K562 (cell line): Measurements from ENCODE around the gene CLASP1. TPM values are rescaled to one million over a fixed set of nuclear protein-coding genes. Genes with fewer than 3 reads are reported as not detected.
A peak's percentile ranks its signal among the peaks of the same experiment; 100 is the strongest.
"Not testable (repeated sequence)": the region's sequence is repeated elsewhere in the genome, so short reads cannot be mapped to it uniquely, and the experiment has no call there.

Experiments used
- ATAC-seq: fragments of 200-7000 bp; cut with Tn5 transposase; 3 replicates; pipeline ENCODE4 v1.9.1; 2020; ENCODE audit warnings: moderate library complexity
- BruUV-seq: library from RNA; stranded (reverse); fragments of 400-500 nt; replicated peaks from 2 replicates; lab custom pipeline; 2021; lab: Mats Ljungman, UMichigan
- CTCF ChIA-PET: fragments of 300-600 bp; formaldehyde crosslinking; extraction: SDS; loops from one replicate; lab custom pipeline; 2021; ENCODE audit warnings: low intra/inter-chr PET ratio; lab: Yijun Ruan, JAX
- POLR2A ChIA-PET: fragments of 300-600, 350-650 bp; sonication (Branson Sonifier 250); formaldehyde crosslinking; extraction: SDS; loops from one replicate; lab custom pipeline; 2021; ENCODE audit warnings: antibody characterized with exemption, inconsistent platforms; lab: Yijun Ruan, JAX
- DNase-seq, 4 experiments: peaks; one replicate each; pipeline versions ENCODE4 v3.0.0 to v3.0.0-alpha.2; 2011 to 2018; ENCODE audit warnings: low spot score in 3 of 4, mixed read lengths in 3 of 4; ENCODE audit errors: extremely low read depth in 1 of 4
- FAIRE-seq: peaks from 2 replicates; lab custom pipeline; 2011; peaks lifted over from hg19 to GRCh38; lab: Jason Lieb, UNC
- H2AFZ ChIP-seq: 2 replicates; pipeline ENCODE4 v1.6.0; 2011; ENCODE audit warnings: low read depth, low read length, control low read depth, inconsistent platforms
- H3K27ac ChIP-seq: fragments of 200-600 bp; 3 replicates; pipeline ENCODE4 v1.8.0; 2011; ENCODE audit warnings: low read depth, mild to moderate bottlenecking, control low read depth, inconsistent platforms, low read length, moderate library complexity, mixed read lengths; ENCODE audit errors: extremely low read depth
- H3K27me3 ChIP-seq, 2 experiments: fragments of 300-600 bp in 1 of 2; 2 replicates in 1 of 2; 3 replicates in 1 of 2; pipeline versions ENCODE4 v1.6.0 to v1.8.0; 2011; ENCODE audit warnings: inconsistent platforms in 2 of 2, low read length in 2 of 2, mild to moderate bottlenecking in 1 of 2, mixed read lengths in 1 of 2, moderate library complexity in 1 of 2; ENCODE audit not compliant: control insufficient read depth in 2 of 2, insufficient read depth in 2 of 2
- H3K36me3 ChIP-seq: fragments of 300-600 bp; 3 replicates; pipeline ENCODE4 v1.8.0; 2011; ENCODE audit warnings: mild to moderate bottlenecking, low read length, inconsistent platforms; ENCODE audit not compliant: control insufficient read depth, insufficient read depth
- H3K4me1 ChIP-seq, 2 experiments: fragments of 200-600 bp in 1 of 2; replicated peaks in 1 of 2; 2 replicates in 1 of 2; 3 replicates in 1 of 2; pipeline versions ENCODE4 v1.5.1 to v1.8.0; 2011; ENCODE audit warnings: inconsistent platforms in 2 of 2, low read length in 2 of 2, mild to moderate bottlenecking in 1 of 2, mixed read lengths in 1 of 2, moderate library complexity in 1 of 2; ENCODE audit not compliant: control insufficient read depth in 2 of 2, insufficient read depth in 2 of 2
- H3K4me2 ChIP-seq: 2 replicates; pipeline ENCODE4 v1.6.1; 2011; ENCODE audit warnings: low read length, control low read depth, inconsistent platforms, mixed read lengths; ENCODE audit not compliant: insufficient read depth
- H3K4me3 ChIP-seq: fragments of 200-600 bp; sonication (generic), shearing (Covaris generic); 2 replicates; pipeline ENCODE4 v1.5.1; 2016; ENCODE audit warnings: control low read depth, inconsistent platforms
- H3K79me2 ChIP-seq: fragments of 200-600 bp; 3 replicates; pipeline ENCODE4 v1.8.0; 2011; ENCODE audit warnings: low read length, inconsistent platforms; ENCODE audit not compliant: control insufficient read depth, insufficient read depth
- H3K9ac ChIP-seq, 2 experiments: 2 replicates each; pipeline versions ENCODE4 v1.6.0 to v1.6.1; 2011; ENCODE audit warnings: low read depth in 2 of 2, low read length in 2 of 2, control low read depth in 1 of 2, inconsistent platforms in 1 of 2, mild to moderate bottlenecking in 1 of 2, mixed read lengths in 1 of 2; ENCODE audit not compliant: insufficient read depth in 1 of 2
- H3K9me1 ChIP-seq: one replicate; pipeline ENCODE4 v1.6.0; 2011; ENCODE audit warnings: inconsistent platforms, mild to moderate bottlenecking, low read length, moderate library complexity; ENCODE audit not compliant: control insufficient read depth, insufficient read depth
- H3K9me3 ChIP-seq: replicated peaks from 2 replicates; pipeline ENCODE4 v1.5.1; 2011; ENCODE audit warnings: low read depth, low read length, inconsistent platforms; ENCODE audit not compliant: control insufficient read depth, insufficient read depth
- H4K20me1 ChIP-seq: replicated peaks from 2 replicates; pipeline ENCODE4 v1.6.1; 2011; ENCODE audit warnings: low read length, inconsistent platforms, mixed read lengths; ENCODE audit not compliant: control insufficient read depth, insufficient read depth
- CBX8 ChIP-seq: fragments of 200-600 bp; sonication (generic); IDR thresholded peaks from 2 replicates; pipeline ENCODE4 v1.6.1; 2012; ENCODE audit warnings: borderline replicate concordance, mixed run types, low read depth, mild to moderate bottlenecking, moderate library complexity, mixed read lengths, low read length, control low read depth, inconsistent platforms; ENCODE audit not compliant: poor library complexity, severe bottlenecking; ENCODE audit errors: extremely low read depth
- E2F4 ChIP-seq: sonication (generic); formaldehyde crosslinking; IDR thresholded peaks from 2 replicates; pipeline ENCODE4 v1.8.0; 2022; ENCODE audit warnings: mild to moderate bottlenecking, low read depth, missing genetic modification reagents
- HNRNPK ChIP-seq: fragments of 200-400 bp; formaldehyde crosslinking; IDR thresholded peaks from one replicate; pipeline ENCODE4 v1.6.1; 2018; ENCODE audit warnings: mild to moderate bottlenecking, low read depth, low read length; ENCODE audit not compliant: poor library complexity, severe bottlenecking
- NFIC ChIP-seq: fragments of 450-650 bp; IDR thresholded peaks from 2 replicates; pipeline ENCODE4 v1.6.1; 2017; ENCODE audit warnings: mild to moderate bottlenecking, inconsistent platforms
- POU5F1 ChIP-seq: fragments of 150-350 bp; IDR thresholded peaks from 2 replicates; pipeline ENCODE4 v1.6.1; 2014; ENCODE audit warnings: borderline replicate concordance, low read length, low read depth, mild to moderate bottlenecking; ENCODE audit not compliant: partially characterized antibody
- XRCC5 ChIP-seq: fragments of 200-400 bp; formaldehyde crosslinking; IDR thresholded peaks from 2 replicates; pipeline ENCODE4 v1.6.1; 2017; ENCODE audit warnings: low read depth, mild to moderate bottlenecking, low read length
- ZHX1 ChIP-seq: fragments of 150-350 bp; conservative IDR thresholded peaks from 2 replicates; pipeline ENCODE4 v1.6.1; 2014; ENCODE audit warnings: low read length
- ZNF583 ChIP-seq: fragments of 250-450 bp; sonication (Bioruptor Pico); IDR thresholded peaks from 2 replicates; pipeline ENCODE4 v1.4.0; 2020
- WGBS: fragments of 100-300 bp; shearing (Covaris generic); methylation state at CpG from one replicate; pipeline ENCODE4 v1.1.6; 2016; ENCODE audit warnings: low coverage, mixed read lengths; ENCODE audit not compliant: insufficient coverage; ENCODE audit errors: missing lambda C conversion rate; 5-methylcytosine and 5-hydroxymethylcytosine counted together
- in situ Hi-C: fragments of 300-500 bp; cut with MboI; formaldehyde crosslinking; loops from 4 replicates; pipeline ENCODE4 v1.15.0; 2018; ENCODE audit warnings: inconsistent platforms, mixed read lengths
- intact Hi-C: fragments of 100-400 bp; cut with micrococcal nuclease; formaldehyde crosslinking; loops from 2 replicates; pipeline ENCODE4 v1.14.2; 2022
- polyA plus RNA-seq, 8 experiments: library from polyadenylated mRNA; depleted of rRNA in 4 of 8; stranded (reverse) in 5 of 8; unstranded in 3 of 8; fragments of >200 nt; fragmentation: Nextera tagmentation in 2 of 8; fragmentation: Illumina TruSeq in 1 of 8; extraction: Ambion mirVana in 2 of 8; extraction: Trizol in 1 of 8; gene quantifications; 2 replicates each; pipeline versions ENCODE4 v1.2.1 to v1.2.3, GENCODE V29; 2011 to 2014; ENCODE audit warnings: inconsistent platforms in 1 of 8, missing spikeins in 1 of 8
- total RNA-seq, 7 experiments: library from RNA; depleted of rRNA in 6 of 7; stranded (reverse); fragments of >200 nt in 6 of 7; fragmentation: Illumina TruSeq in 2 of 7; extraction: Trizol in 2 of 7; gene quantifications; 2 replicates each; pipeline versions ENCODE4 v1.2.1 to v1.2.3, GENCODE V29; 2011 to 2021; ENCODE audit warnings: low replicate concordance in 1 of 7

The CLASP1 gene
- total and polyA plus RNA-seq, 9 of the 15 experiments (the other 6 are each of a cell fraction or from before 2014, with no cell fraction given) = 1.7 to 40.3 (median 20.7) TPM

- H3K36me3 ChIP-seq, BruUV-seq, H3K79me2 ChIP-seq, H3K27ac ChIP-seq, H3K4me1 ChIP-seq, H2AFZ ChIP-seq, CTCF ChIA-PET, intact Hi-C loops, H3K4me2 ChIP-seq, H3K9me1 ChIP-seq, H3K9ac ChIP-seq, DNase-seq, H3K27me3 ChIP-seq, in situ Hi-C loops, ATAC-seq, H4K20me1 ChIP-seq: not testable (repeated sequence)
- POLR2A ChIA-PET = interaction anchor here (1.5 kb wide), 1 partner anchor 22 kb away, joined by 3 read pairs; no protein-coding TSS in a partner anchor
- no CpG with 5 or more reads among the region's 1 CpG for WGBS
- TF ChIP-seq ZNF583 (CRISPR knock-in tag) = peak; percentile 97; the same call in 1 of the 2 replicates
- TF ChIP-seq, all 486 proteins: peak for 1; not testable (repeated sequence) for 485
- H3K9me3 ChIP-seq, FAIRE-seq, H3K4me3 ChIP-seq: not testable (repeated sequence)
Observed at GRCh38 chr2:121671621-121672020, 22.4 kb upstream of the CLASP1 start.

- Histone ChIP-seq H3K27ac (no peak overlapping the region), H3K9me1 (no peaks in the 10 kb centered on the region), H3K4me1 (no peaks in the 10 kb centered on the region), H3K9ac (no peak overlapping the region), H3K9me3 (no peaks in the 10 kb centered on the region; the same call in 1 of the 2 replicates), H4K20me1 (no peaks in the 10 kb centered on the region), H3K27me3 (no peaks in the 10 kb centered on the region), H3K4me3 (no peak overlapping the region), H3K79me2 (no peaks in the 10 kb centered on the region), H3K36me3 (no peaks in the 10 kb centered on the region), H3K4me2 (no peak overlapping the region), H2AFZ (no peak overlapping the region)
- ChIA-PET CTCF (no interaction called here), POLR2A (interaction anchor here (0.6 to 1.5 kb wide), 3 partner anchors 11 to 20 kb away, joined by 3 to 5 read pairs (median 3); no protein-coding TSS in a partner anchor)
- in situ Hi-C loops = no loop called here
- no peak for DNase-seq
- BruUV-seq = no TSS peak
- FAIRE-seq = no peak
- intact Hi-C loops = no loop called here
- ATAC-seq = no peak
- TF ChIP-seq HNRNPK (no peak), ZHX1 (no peak), E2F4 (CRISPR knock-in tag) (no peak), POU5F1 (no peak), CBX8 (no peak), XRCC5 (no peak), NFIC (peak; percentile 49; the same call in 1 of the 2 replicates)
Observed at GRCh38 chr2:121670181-121670580, 20.9 kb upstream of the CLASP1 start.
